Right cardiac atrium (tissue), 5 donors: ENCODE data around the gene CPPED1. TPM values are rescaled to one million over a fixed set of nuclear protein-coding genes. Genes with fewer than 3 reads are reported as not detected.
A peak's percentile ranks its signal among the peaks of the same experiment; 100 is the strongest.
"Not testable (repeated sequence)": the region's sequence is repeated elsewhere in the genome, so short reads cannot be mapped to it uniquely, and the experiment has no call there.

Experiments
- ATAC-seq, 2 donors: fragments of 200-7000 bp; cut with Tn5 transposase; one replicate each; pipeline versions ENCODE4 v1.8.0 to v1.9.1; 2020; ENCODE audit warnings: moderate library complexity in 2 of 2, mild to moderate bottlenecking in 1 of 2
- DNase-seq, 3 donors: peaks; one replicate each; pipeline ENCODE4 v3.0.0-alpha.2; 2020
- H3K27ac ChIP-seq: one replicate; pipeline ENCODE4 v1.5.1; 2013; ENCODE audit warnings: mild to moderate bottlenecking, low read length, control low read depth, moderate library complexity
- H3K27me3 ChIP-seq: one replicate; pipeline ENCODE4 v1.6.1; 2013; ENCODE audit not compliant: control insufficient read depth, insufficient read depth
- H3K4me1 ChIP-seq: one replicate; pipeline ENCODE4 v1.6.1; 2013; ENCODE audit warnings: low read length; ENCODE audit not compliant: control insufficient read depth, insufficient read depth
- H3K4me3 ChIP-seq: one replicate; pipeline ENCODE4 v1.5.1; 2013; ENCODE audit warnings: low read length, control low read depth
- H3K9me3 ChIP-seq: one replicate; pipeline ENCODE4 v1.6.1; 2013; ENCODE audit warnings: low read length; ENCODE audit not compliant: control insufficient read depth
- WGBS: extraction: QIAGEN DNeasy Blood & Tissue Kit; methylation state at CpG from one replicate; pipeline ENCODE4 v1.1.7; 2013; 5-methylcytosine and 5-hydroxymethylcytosine counted together
- intact Hi-C, 4 donors: fragments of 100-400 bp; cut with DNase I; formaldehyde crosslinking; loops; one replicate each; pipeline versions ENCODE4 v1.11.0 to v1.14.0; 2022 to 2023
- polyA plus RNA-seq: library from polyadenylated mRNA; stranded (reverse); fragments of 200-250 nt; gene quantifications from one replicate; pipeline ENCODE4 v1.2.3, GENCODE V29; 2013
- total RNA-seq, 4 donors: library from RNA; stranded (reverse); fragmentation: NEBNext Ultra II Directional; extraction: Animal tissue kit (Norgen Biotek cat#: 25700); gene quantifications; one replicate each; pipeline ENCODE4 v1.2.1, GENCODE V29; 2021
- donor health status: healthy with polysubstance abuse.
- donor health status: DM: no; HTN: yes; CAD: no.
- donor health status: DM: no; HTN: no; CAD: no.
- donor health status: DM: no; HTN: yes; CAD: no; lungs with severe emphysema.
- donor health status: DM: yes; HTN: yes; CAD: no.

Gene CPPED1
- total and polyA plus RNA-seq, 5 donors = 6.5 to 13.0 (median 11.7) TPM

- no peak overlapping the region for H3K27ac ChIP-seq
- no peak overlapping the region for H3K4me3 ChIP-seq
- no peak for ATAC-seq
- DNase-seq = no peak
- no peaks in the 10 kb centered on the region for H3K27me3 ChIP-seq
- intact Hi-C loops = no loop called here
- H3K4me1 ChIP-seq = peaks cover 3% of the 10 kb centered on the region
- WGBS = 97% methylated on average over 5 of the region's 5 CpGs
- H3K9me3 ChIP-seq = no peaks in the 10 kb centered on the region
Observed at GRCh38 chr16:12766853-12767252, 36.8 kb downstream of the CPPED1 start.

DNA sequence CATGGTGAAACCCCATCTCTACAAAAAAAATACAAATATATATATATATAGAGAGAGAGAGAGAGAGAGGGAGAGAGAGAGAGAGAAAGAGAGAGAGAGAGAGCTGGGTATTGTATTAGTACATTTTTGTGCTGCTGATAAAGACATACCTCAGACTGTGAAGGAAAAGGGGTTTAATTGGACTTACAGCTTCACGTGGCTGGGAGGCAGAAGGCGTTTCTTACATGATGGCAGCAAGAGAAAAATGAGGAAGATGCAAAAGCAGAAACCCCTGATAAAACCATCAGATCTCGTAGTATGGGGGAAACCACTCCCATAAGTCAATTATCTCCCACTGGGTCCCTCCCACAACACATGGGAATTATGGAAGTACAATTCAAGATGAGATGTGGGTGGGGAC lies 37.5 kb downstream of the CPPED1 start:
- H3K9me3 ChIP-seq, H3K4me3 ChIP-seq, ATAC-seq, intact Hi-C loops, H3K27me3 ChIP-seq, H3K4me1 ChIP-seq, H3K27ac ChIP-seq, DNase-seq: not testable (repeated sequence)
- 65% methylated on average over 3 of the region's 3 CpGs for WGBS

GRCh38 chr16:12764813-12765488 lies 38.7 kb downstream of the CPPED1 start:
- H3K4me3 ChIP-seq = no peak overlapping the region
- ATAC-seq = no peak
- intact Hi-C loops = no loop called here

DNA sequence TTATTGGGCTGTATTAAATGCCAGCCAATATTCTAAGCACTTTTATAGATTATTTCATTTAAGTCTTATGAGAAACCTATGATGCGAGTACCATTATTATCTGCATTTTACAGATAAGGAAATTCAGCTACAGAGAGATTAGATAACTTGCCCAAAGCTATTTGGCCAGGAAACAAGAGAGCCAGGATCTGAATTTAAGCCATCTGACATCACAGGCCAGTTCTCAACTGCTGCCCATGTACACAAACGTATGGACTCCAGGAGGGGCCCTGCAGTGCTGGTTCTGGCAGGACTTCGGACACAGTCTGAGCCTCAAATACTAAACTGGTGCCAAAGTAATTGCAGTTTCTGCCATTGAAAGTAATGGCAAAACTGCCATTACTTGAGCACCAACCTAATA lies 40.2 kb downstream of the CPPED1 start:
- H3K9me3 ChIP-seq = no peaks in the 10 kb centered on the region
- no peak for ATAC-seq
- intact Hi-C loops = no loop called here
- no peak overlapping the region for H3K4me3 ChIP-seq
- H3K27me3 ChIP-seq = no peaks in the 10 kb centered on the region
- H3K27ac ChIP-seq = no peak overlapping the region
- H3K4me1 ChIP-seq = peaks cover 3% of the 10 kb centered on the region
- no peak for DNase-seq
- 34% methylated on average over 3 of the region's 3 CpGs for WGBS

More at GRCh38 chr16:12764813-12765488, 38.7 kb downstream of the CPPED1 start:
- H3K27ac ChIP-seq = no peak overlapping the region
- no peaks in the 10 kb centered on the region for H3K27me3 ChIP-seq
- no peaks in the 10 kb centered on the region for H3K9me3 ChIP-seq
- no peak for DNase-seq
- WGBS = 84% methylated on average over 6 of the region's 6 CpGs
- H3K4me1 ChIP-seq = peaks cover 3% of the 10 kb centered on the region

GRCh38 chr16:12760819-12761611 lies 42.7 kb downstream of the CPPED1 start:
- no peak for ATAC-seq
- Histone ChIP-seq H3K9me3 (no peaks in the 10 kb centered on the region), H3K4me3 (no peak overlapping the region), H3K27ac (no peak overlapping the region), H3K4me1 (peaks cover 10% of the 10 kb centered on the region), H3K27me3 (no peaks in the 10 kb centered on the region)
- WGBS = 94% methylated on average over 12 of the region's 12 CpGs
- DNase-seq = no peak
- intact Hi-C loops = no loop called here

- no peak for DNase-seq
- Histone ChIP-seq H3K27me3 (no peaks in the 10 kb centered on the region), H3K4me1 (peaks cover 7% of the 10 kb centered on the region), H3K9me3 (no peaks in the 10 kb centered on the region), H3K27ac (no peak overlapping the region), H3K4me3 (no peak overlapping the region)
- whole genome bisulfite sequencing = 80% methylated on average over 9 of the region's 9 CpGs
- ATAC-seq = no peak
- intact Hi-C loops = no loop called here
Observed at GRCh38 chr16:12758670-12759558, 44.8 kb downstream of the CPPED1 start.

DNA sequence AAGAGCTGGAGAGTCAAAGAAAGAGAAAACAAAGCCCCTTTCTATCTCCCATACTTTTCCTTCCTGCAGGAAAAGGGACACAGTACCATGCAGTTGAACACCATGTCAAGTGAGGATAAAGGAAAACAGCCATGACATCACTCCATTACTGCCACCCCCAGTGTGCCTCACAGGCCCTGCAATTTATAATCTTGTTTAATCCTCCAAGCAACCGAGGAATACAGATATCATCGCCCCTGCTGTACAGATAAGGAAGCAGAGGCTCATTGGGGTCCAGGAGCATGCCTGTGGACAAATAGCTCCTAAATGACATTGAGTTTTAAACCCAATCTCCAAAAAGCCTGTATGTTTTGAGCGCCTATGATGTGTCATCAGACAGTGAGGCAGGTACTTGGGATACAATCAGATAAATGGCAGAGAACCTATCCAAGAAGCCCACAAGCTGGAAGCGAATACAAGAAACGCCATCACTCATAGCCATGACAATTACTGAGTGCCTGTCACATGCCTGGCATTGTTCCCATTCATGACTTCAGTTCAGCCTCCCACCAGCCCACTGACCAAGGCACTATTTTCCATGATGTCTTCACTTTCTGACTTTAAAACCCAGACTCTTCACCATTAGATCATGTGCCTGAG lies 45.5 kb downstream of the CPPED1 start:
- H3K4me1 ChIP-seq = peaks cover 7% of the 10 kb centered on the region
- ATAC-seq (peak; percentile 49 to 50), DNase-seq (no peak)
- H3K9me3 ChIP-seq = no peaks in the 10 kb centered on the region
- WGBS = 29% methylated on average over 5 of the region's 5 CpGs
- H3K27ac ChIP-seq = no peak overlapping the region
- intact Hi-C loops = no loop called here
- H3K27me3 ChIP-seq = no peaks in the 10 kb centered on the region
- H3K4me3 ChIP-seq = no peak overlapping the region

- Histone ChIP-seq H3K27ac (no peak overlapping the region), H3K4me1 (peaks cover 7% of the 10 kb centered on the region), H3K27me3 (no peaks in the 10 kb centered on the region), H3K4me3 (no peak overlapping the region), H3K9me3 (no peaks in the 10 kb centered on the region)
- ATAC-seq (no peak), DNase-seq (no peak)
- intact Hi-C loops = no loop called here
- 51% methylated on average over 7 of the region's 7 CpGs for WGBS
Observed at GRCh38 chr16:12757546-12757945, 46.1 kb downstream of the CPPED1 start.

DNA sequence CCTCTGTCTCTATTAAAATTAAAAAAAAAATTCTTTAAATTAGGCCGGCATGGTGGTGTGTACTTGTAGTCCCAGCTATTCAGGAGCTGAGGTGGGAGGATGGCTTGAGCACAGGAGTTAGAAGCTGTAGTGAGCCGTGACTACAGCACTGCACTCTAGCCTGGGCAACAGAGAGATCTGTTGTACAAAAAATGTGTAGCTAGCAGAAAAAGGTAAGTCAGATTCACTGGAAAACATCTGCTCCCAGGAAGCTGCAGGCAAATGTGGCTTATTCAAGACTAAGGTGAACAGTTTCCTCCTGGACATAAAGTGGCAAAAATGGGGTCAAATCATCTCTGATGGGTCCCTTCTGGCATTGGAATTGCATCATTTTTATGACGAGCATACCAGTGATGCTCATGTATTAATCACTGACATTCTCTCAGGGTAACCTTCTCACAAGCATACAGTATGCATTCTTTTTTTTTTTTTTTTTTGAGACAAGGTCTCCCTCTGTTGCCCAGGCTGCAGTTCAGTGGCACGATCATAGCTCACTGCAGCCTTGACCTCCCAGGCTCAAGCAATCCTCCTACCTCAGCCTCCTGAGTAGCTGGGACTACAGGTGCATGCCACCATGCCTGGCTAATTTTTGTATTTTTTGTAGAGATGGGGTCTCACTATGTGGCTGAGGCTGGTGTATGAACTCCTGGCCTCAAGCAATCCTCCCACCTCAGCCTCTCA lies 48.7 kb downstream of the CPPED1 start:
- Histone ChIP-seq H3K4me1 (peaks cover 7% of the 10 kb centered on the region), H3K9me3 (no peaks in the 10 kb centered on the region), H3K27ac (no peak overlapping the region), H3K27me3 (no peaks in the 10 kb centered on the region), H3K4me3 (no peak overlapping the region)
- WGBS = 87% methylated on average over 4 of the region's 4 CpGs
- ATAC-seq (no peak), DNase-seq (no peak)
- intact Hi-C loops = no loop called here
